Neural progenitor cell (in vitro differentiated cells): ENCODE measurements around the gene HNMT. TPM values are rescaled to one million over a fixed set of nuclear protein-coding genes. Genes with fewer than 3 reads are reported as not detected.

Experiments used
- DNase-seq: peaks from one replicate; pipeline ENCODE4 v3.0.0-alpha.2; 2016; ENCODE audit warnings: low spot score
- H2AFZ ChIP-seq: fragments of 200-600 bp; sonication (generic); replicated peaks from 2 replicates; pipeline ENCODE4 v1.6.1; 2016; ENCODE audit warnings: antibody characterized with exemption
- H3F3A ChIP-seq: fragments of 200-600 bp; sonication (generic); 2 replicates; pipeline ENCODE4 v1.6.1; 2016; ENCODE audit warnings: antibody characterized with exemption, low read depth
- H3K27ac ChIP-seq: fragments of 200-600 bp; sonication (generic); 2 replicates; pipeline ENCODE4 v1.5.1; 2016; ENCODE audit warnings: mild to moderate bottlenecking
- H3K27me3 ChIP-seq: fragments of 200-600 bp; sonication (generic); 2 replicates; pipeline ENCODE4 v1.6.1; 2016; ENCODE audit warnings: mild to moderate bottlenecking, moderate library complexity
- H3K36me3 ChIP-seq: fragments of 200-600 bp; sonication (generic); 2 replicates; pipeline ENCODE4 v1.5.1; 2016
- H3K4me1 ChIP-seq: fragments of 200-600 bp; sonication (generic); 2 replicates; pipeline ENCODE4 v1.6.1; 2016; ENCODE audit warnings: mixed run types
- H3K4me2 ChIP-seq: fragments of 200-600 bp; sonication (generic); 2 replicates; pipeline ENCODE4 v1.6.1; 2016
- H3K4me3 ChIP-seq: fragments of 200-600 bp; sonication (generic); 2 replicates; pipeline ENCODE4 v1.5.1; 2016
- H3K79me2 ChIP-seq: fragments of 200-600 bp; sonication (generic); 2 replicates; pipeline ENCODE4 v1.6.1; 2016; ENCODE audit warnings: low read depth
- H3K9ac ChIP-seq: fragments of 200-600 bp; sonication (generic); 2 replicates; pipeline ENCODE4 v1.6.1; 2016
- H3K9me3 ChIP-seq: fragments of 200-600 bp; sonication (generic); 2 replicates; pipeline ENCODE4 v1.5.1; 2016; ENCODE audit warnings: low read depth
- H4K20me1 ChIP-seq: fragments of 200-600 bp; sonication (generic); 2 replicates; pipeline ENCODE4 v1.6.1; 2016; ENCODE audit warnings: low read depth
- H3K27ac Mint-ChIP-seq: 3 replicates; pipeline ENCODE4 v1.8.0; 2021; ENCODE audit warnings: mixed read lengths
- H3K27me3 Mint-ChIP-seq: 2 replicates; pipeline ENCODE4 v1.8.0; 2022; ENCODE audit warnings: low read depth, mild to moderate bottlenecking, inconsistent platforms, moderate library complexity, mixed read lengths; ENCODE audit not compliant: insufficient read depth
- H3K36me3 Mint-ChIP-seq: 3 replicates; pipeline ENCODE4 v1.8.0; 2021; ENCODE audit warnings: mixed read lengths
- H3K4me1 Mint-ChIP-seq: 3 replicates; pipeline ENCODE4 v1.8.0; 2021; ENCODE audit warnings: mixed read lengths
- H3K4me3 Mint-ChIP-seq: 3 replicates; pipeline ENCODE4 v1.8.0; 2021; ENCODE audit warnings: mild to moderate bottlenecking, moderate library complexity, mixed read lengths
- H3K9me3 Mint-ChIP-seq: 3 replicates; pipeline ENCODE4 v1.8.0; 2020; ENCODE audit warnings: mixed read lengths
- CTCF ChIP-seq: fragments of 200-600 bp; sonication (generic); IDR thresholded peaks from 2 replicates; pipeline ENCODE4 v1.5.1; 2017; ENCODE audit warnings: antibody characterized with exemption, mild to moderate bottlenecking
- EZH2 ChIP-seq: fragments of 200-600 bp; sonication (generic); IDR thresholded peaks from 2 replicates; pipeline ENCODE4 v1.6.1; 2017; ENCODE audit warnings: antibody characterized with exemption, mild to moderate bottlenecking, moderate library complexity
- EZH2phosphoT487 ChIP-seq: fragments of 200-600 bp; sonication (generic); IDR thresholded peaks from 2 replicates; pipeline ENCODE4 v1.6.1; 2017; ENCODE audit warnings: antibody characterized with exemption
- total RNA-seq: library from RNA; depleted of rRNA; stranded (reverse); fragments of >200 nt; gene quantifications from 2 replicates; pipeline ENCODE4 v1.2.3, GENCODE V29; 2015; ENCODE audit warnings: low replicate concordance

HNMT gene
- total RNA-seq, 1 donor from 2014 or later: 1.6 TPM

DNA sequence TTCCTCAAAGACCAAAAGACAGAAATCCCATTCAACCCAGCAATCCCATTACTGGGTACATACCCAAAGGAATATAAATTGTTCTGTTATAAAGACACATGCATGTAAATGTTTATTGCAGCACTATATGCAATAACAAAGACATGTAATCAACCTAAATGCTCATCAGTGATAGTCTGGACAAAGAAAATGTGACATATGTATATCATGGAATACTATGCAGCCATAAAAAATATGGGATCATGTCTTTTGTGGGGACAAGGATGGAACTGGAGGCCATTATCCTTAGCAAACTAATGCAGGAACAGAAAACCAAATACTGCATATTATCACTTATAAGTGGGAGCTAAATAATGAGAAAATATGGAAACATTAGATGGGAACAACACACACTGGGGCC, 2.7 kb upstream of the HNMT start:
- TF ChIP-seq CTCF (no peak), EZH2phosphoT487 (no peak), EZH2 (no peak)
- Histone ChIP-seq H2AFZ (no peak overlapping the region), H3K4me2 (no peak overlapping the region), H3K36me3 (no peaks in the 10 kb centered on the region), H3K27ac (no peak overlapping the region), H4K20me1 (no peaks in the 10 kb centered on the region), H3K4me1 (peaks cover 19% of the 10 kb centered on the region), H3K79me2 (no peaks in the 10 kb centered on the region), H3F3A (peaks cover 5% of the 10 kb centered on the region), H3K27me3 (no peaks in the 10 kb centered on the region), H3K4me3 (no peak overlapping the region), H3K9ac (no peak overlapping the region), H3K9me3 (no peaks in the 10 kb centered on the region)
- Mint-ChIP-seq H3K36me3 (no peaks in the 10 kb centered on the region), H3K4me1 (peaks cover 18% of the 10 kb centered on the region), H3K27ac (no peak overlapping the region), H3K4me3 (no peak overlapping the region), H3K9me3 (no peaks in the 10 kb centered on the region), H3K27me3 (no peaks in the 10 kb centered on the region)
- no peak for DNase-seq

DNA sequence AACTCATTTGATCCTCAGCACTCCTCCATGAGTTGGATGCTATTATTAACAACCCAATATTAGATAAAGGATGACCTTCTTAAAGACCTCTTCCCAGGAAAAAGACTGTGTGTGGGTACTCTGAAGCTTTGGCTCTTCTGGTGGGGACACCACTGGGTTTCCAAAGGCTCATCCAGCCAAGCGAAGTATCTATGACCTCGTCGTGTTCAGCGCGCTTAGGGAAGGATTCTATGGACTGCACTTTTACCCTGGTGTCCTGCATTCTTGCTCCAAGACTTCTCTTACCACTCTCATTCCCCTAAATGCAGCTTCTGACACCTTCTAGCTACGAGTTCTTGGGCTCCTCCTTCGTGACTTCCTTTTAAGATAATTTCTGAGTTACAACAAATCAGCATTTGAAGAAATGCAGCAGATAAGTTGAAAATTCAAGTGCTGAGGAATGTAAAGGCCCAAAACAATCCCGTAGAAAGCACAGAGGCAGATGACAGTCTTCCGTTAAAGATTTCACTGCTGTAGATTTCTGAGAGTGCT, 673 bp upstream of the HNMT start:
- H2AFZ ChIP-seq: peak overlapping the region; percentile 97

DNA sequence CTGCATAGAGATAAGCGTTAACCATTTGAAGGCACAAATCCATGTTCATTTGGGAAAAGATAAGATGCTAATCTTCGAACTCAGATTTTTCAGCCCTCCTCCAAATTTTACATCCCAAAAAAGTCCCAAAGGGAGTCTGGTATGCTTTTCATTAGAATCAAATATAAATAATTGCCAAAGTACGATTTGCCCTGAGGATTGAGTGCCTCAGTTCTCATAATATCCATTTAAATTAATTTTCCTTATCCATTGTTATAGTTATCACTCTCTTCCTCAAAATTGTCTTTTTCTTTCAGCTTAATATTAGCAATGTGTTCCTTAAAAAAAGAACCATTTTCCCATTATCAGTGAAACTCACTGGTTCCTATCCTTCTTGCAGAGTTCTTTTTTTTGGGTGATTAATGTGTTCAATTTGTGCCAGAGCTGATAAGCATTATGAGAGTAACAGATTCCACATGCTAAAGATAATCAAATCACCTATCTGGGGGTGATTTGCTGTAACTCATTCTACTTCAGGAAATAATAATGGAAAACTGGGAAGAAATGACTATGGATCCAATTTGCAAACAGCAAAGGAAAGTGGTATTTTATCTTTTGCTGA, 686 bp downstream of the HNMT start:
- Histone ChIP-seq H3K9me3 (no peaks in the 10 kb centered on the region), H3K4me2 (peak overlapping the region; percentile 46), H3K9ac (no peak overlapping the region), H4K20me1 (no peaks in the 10 kb centered on the region), H3F3A (peaks cover 5% of the 10 kb centered on the region), H3K36me3 (no peaks in the 10 kb centered on the region), H2AFZ (peak overlapping the region; percentile 97), H3K79me2 (no peaks in the 10 kb centered on the region), H3K27me3 (no peaks in the 10 kb centered on the region), H3K27ac (no peak overlapping the region), H3K4me3 (peak overlapping the region; percentile 3), H3K4me1 (peaks cover 19% of the 10 kb centered on the region)
- no peaks in the 10 kb centered on the region for H3K27me3 Mint-ChIP-seq
- H3K9me3 Mint-ChIP-seq: no peaks in the 10 kb centered on the region
- peaks cover 26% of the 10 kb centered on the region for H3K4me1 Mint-ChIP-seq
- no peaks in the 10 kb centered on the region for H3K36me3 Mint-ChIP-seq
- H3K27ac Mint-ChIP-seq: peak overlapping the region; percentile 92
- peak overlapping the region; percentile 80 for H3K4me3 Mint-ChIP-seq
- no peak for DNase-seq
- no peak for TF ChIP-seq CTCF
- no peak for TF ChIP-seq EZH2
- no peak for TF ChIP-seq EZH2phosphoT487

More for the DNA sequence above, 673 bp upstream of the HNMT start:
- TF ChIP-seq EZH2: no peak
- no peak for TF ChIP-seq EZH2phosphoT487
- no peak for TF ChIP-seq CTCF
- DNase-seq: no peak
- no peaks in the 10 kb centered on the region for H4K20me1 ChIP-seq
- Mint-ChIP-seq H3K4me3 (no peak overlapping the region), H3K27ac (peak overlapping the region; percentile 78), H3K36me3 (no peaks in the 10 kb centered on the region), H3K27me3 (no peaks in the 10 kb centered on the region), H3K9me3 (no peaks in the 10 kb centered on the region), H3K4me1 (peaks cover 18% of the 10 kb centered on the region)
- H3K9ac ChIP-seq: no peak overlapping the region
- peaks cover 5% of the 10 kb centered on the region for H3F3A ChIP-seq
- no peaks in the 10 kb centered on the region for H3K36me3 ChIP-seq
- no peaks in the 10 kb centered on the region for H3K79me2 ChIP-seq
- peaks cover 19% of the 10 kb centered on the region for H3K4me1 ChIP-seq
- no peaks in the 10 kb centered on the region for H3K9me3 ChIP-seq
- H3K27me3 ChIP-seq: no peaks in the 10 kb centered on the region
- H3K4me2 ChIP-seq: peak overlapping the region; percentile 46
- H3K27ac ChIP-seq: peak overlapping the region; percentile 14
- no peak overlapping the region for H3K4me3 ChIP-seq
